HG02973 (cell line): ENCODE results near the gene OR5K3.

Experiments used
- ATAC-seq: cut with Tn5 transposase; IDR thresholded peaks from one replicate; pipeline ENCODE4 v1.9.1; 2021; ENCODE audit warnings: moderate library complexity; ENCODE audit not compliant: unreplicated experiment

The OR5K3 gene

DNA sequence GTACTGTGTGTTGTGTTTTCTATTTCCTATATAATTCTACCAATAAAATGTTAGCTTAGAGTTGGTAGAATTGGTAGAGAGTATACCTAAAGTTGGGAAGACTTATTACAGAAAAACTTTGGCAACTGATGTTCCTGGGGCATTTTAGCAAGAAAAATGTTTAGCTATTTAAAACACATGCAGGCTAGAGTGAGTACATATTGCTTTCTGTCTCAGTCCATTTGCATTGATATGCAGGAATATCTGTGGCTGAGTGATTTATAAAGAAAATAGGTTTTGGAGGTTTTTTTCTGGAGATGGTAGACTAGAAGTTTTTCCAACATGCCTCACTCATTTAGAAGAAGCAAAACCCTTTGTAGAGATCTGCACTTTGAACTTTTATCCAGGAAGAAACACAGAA, 42.1 kb downstream of the OR5K3 start:
- no peak for ATAC-seq

DNA sequence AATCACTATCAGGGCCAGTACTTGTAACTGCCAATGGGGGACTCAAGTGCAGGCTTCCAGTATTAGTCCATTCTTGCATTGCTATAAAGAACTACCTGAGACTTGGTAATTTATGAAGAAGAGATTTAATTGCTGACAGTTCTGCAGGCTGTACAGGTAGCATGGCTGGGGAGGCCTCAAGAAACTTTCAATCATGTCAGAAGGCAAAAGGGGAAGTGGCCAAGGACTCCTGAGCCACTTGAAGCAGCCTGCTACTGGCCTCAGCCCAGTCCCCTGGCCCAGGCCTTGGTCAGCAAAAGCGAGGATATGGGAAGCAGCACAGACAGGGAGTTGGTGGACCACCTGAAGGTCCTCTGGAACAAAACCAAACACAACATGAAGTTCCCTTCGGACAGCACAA, 43.3 kb downstream of the OR5K3 start:
- ATAC-seq, result no peak

DNA sequence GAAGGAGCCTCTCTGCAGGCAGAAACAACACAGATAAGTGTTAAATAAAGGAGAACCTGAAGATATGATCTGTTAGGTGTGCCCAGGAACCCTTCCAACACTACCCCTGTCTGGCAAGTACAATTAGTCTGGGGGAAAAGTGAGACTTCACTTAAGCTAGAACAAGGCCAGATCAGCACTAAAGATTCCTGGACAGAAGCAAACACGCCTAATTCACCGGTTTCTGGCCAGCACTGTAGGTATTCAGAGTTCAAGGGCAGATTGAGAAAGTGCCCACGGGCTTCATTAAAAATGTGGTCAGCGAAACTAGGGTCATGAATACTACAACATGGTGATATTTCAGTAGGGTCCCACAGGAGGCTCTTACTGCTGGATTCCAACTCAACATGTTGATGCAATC, 43.9 kb downstream of the OR5K3 start:
- no peak for ATAC-seq

DNA sequence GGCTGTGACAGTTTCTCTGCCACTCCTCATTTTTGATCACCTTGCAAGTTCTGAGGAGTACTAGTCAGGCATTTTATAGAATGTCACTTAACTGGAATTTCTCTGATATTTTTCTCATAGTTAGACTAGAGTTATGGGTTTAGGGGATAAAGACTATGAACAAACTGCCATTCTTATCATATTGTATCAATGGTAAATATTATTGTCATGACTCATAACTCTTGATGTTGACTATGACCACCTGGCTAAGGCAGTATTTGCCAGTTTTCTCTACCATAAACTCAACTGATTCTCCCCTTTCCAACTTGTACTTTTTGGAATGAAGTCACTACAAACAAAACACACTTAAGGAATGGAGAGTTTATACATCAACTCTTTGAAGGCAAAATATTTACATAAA, 49.8 kb downstream of the OR5K3 start:
- ATAC-seq, result no peak
